HS-5 (cell line): ENCODE results near the gene NFIB.

Experiments
- DNase-seq: peaks from one replicate; pipeline ENCODE4 v3.0.0-alpha.2; 2012; ENCODE audit warnings: low read depth

NFIB gene

GRCh38 chr9:14318934-14319580 lies 5.1 kb upstream of the NFIB start:
- no peak for DNase-seq

- no peak for DNase-seq
Measured at GRCh38 chr9:14318361-14318760, 4.4 kb upstream of the NFIB start.

GRCh38 chr9:14317667-14318320 lies 3.9 kb upstream of the NFIB start:
- DNase-seq: no peak

GRCh38 chr9:14316602-14317300 lies 2.8 kb upstream of the NFIB start:
- no peak for DNase-seq

- DNase-seq: no peak
Measured at GRCh38 chr9:14315875-14316601, 2.1 kb upstream of the NFIB start.

- no peak for DNase-seq
Measured at GRCh38 chr9:14314929-14315874, 1.3 kb upstream of the NFIB start.

- DNase-seq: no peak
Measured at GRCh38 chr9:14314424-14314928, 535 bp upstream of the NFIB start.

- no peak for DNase-seq
Measured at GRCh38 chr9:14313378-14313940, 482 bp downstream of the NFIB start.

GRCh38 chr9:14312719-14313377 lies 1.1 kb downstream of the NFIB start:
- no peak for DNase-seq

- no peak for DNase-seq
Measured at GRCh38 chr9:14311956-14312685, 1.8 kb downstream of the NFIB start.

GRCh38 chr9:14311171-14311949 lies 2.6 kb downstream of the NFIB start:
- no peak for DNase-seq

- DNase-seq: no peak
Measured at GRCh38 chr9:14310311-14310710, 3.6 kb downstream of the NFIB start.

GRCh38 chr9:14309403-14309802 lies 4.5 kb downstream of the NFIB start:
- no peak for DNase-seq

GRCh38 chr9:14308853-14309145 lies 5.1 kb downstream of the NFIB start:
- no peak for DNase-seq

GRCh38 chr9:14307989-14308852 lies 5.7 kb downstream of the NFIB start:
- DNase-seq: no peak

GRCh38 chr9:14306672-14307660 lies 7.0 kb downstream of the NFIB start:
- DNase-seq: no peak

GRCh38 chr9:14306188-14306587 lies 7.8 kb downstream of the NFIB start:
- DNase-seq: no peak
